HEK293 (cell line): ENCODE results near the gene DEFB132.

Experiments
- CTCF ChIA-PET: fragments of 350-600 bp; formaldehyde crosslinking; extraction: SDS; loops from one replicate; lab custom pipeline; 2021; ENCODE audit warnings: antibody characterized with exemption; lab: Yijun Ruan, JAX
- POLR2A ChIA-PET: fragments of 300-600 bp; formaldehyde crosslinking; extraction: SDS; loops from one replicate; lab custom pipeline; 2020; ENCODE audit warnings: antibody characterized with exemption, inconsistent platforms; lab: Yijun Ruan, JAX
- H3K27ac ChIP-seq: fragments of 200-500 bp; sonication (Bioruptor generic); 2 replicates; pipeline ENCODE4 v1.5.1; 2014; ENCODE audit warnings: low read depth, low read length, control low read depth, inconsistent platforms; ENCODE audit errors: extremely low read depth
- H3K36me3 ChIP-seq, 2 experiments: fragments of 200-500 bp in 1 of 2; sonication (Bioruptor generic) in 1 of 2; 1 replicate in 1 of 2; 2 replicates in 1 of 2; pipeline ENCODE4 v1.5.1; 2014 to 2017; ENCODE audit warnings: inconsistent platforms in 2 of 2, low read length in 2 of 2; ENCODE audit not compliant: control insufficient read depth in 2 of 2, insufficient read depth in 1 of 2
- H3K4me1 ChIP-seq: fragments of 200-500 bp; sonication (Bioruptor generic); 2 replicates; pipeline ENCODE4 v1.5.1; 2014; ENCODE audit warnings: mild to moderate bottlenecking, low read length, inconsistent platforms; ENCODE audit not compliant: control insufficient read depth, insufficient read depth
- H3K4me3 ChIP-seq: 2 replicates; pipeline ENCODE4 v1.5.1; 2011; ENCODE audit warnings: low read depth, mild to moderate bottlenecking, control low read depth, low read length, moderate library complexity
- H3K9me3 ChIP-seq: fragments of 200-500 bp; sonication (Bioruptor generic); 2 replicates; pipeline ENCODE4 v1.5.1; 2014; ENCODE audit warnings: low read depth, low read length, inconsistent platforms; ENCODE audit not compliant: control insufficient read depth, insufficient read depth
- CTCF ChIP-seq: fragments of 450-650 bp; formaldehyde crosslinking; IDR thresholded peaks from 2 replicates; pipeline ENCODE4 v1.5.1; 2016; ENCODE audit warnings: missing biosample characterization, missing genetic modification characterization
- ELK4 ChIP-seq: IDR thresholded peaks from 2 replicates; pipeline ENCODE4 v1.6.1; 2011; ENCODE audit warnings: mild to moderate bottlenecking, low read depth, low read length, borderline replicate concordance
- HIC1 ChIP-seq: fragments of 450-650 bp; formaldehyde crosslinking; IDR thresholded peaks from 2 replicates; pipeline ENCODE4 v1.5.1; 2016; ENCODE audit warnings: missing biosample characterization, missing genetic modification characterization
- KLF9 ChIP-seq: fragments of 450-650 bp; formaldehyde crosslinking; IDR thresholded peaks from 2 replicates; pipeline ENCODE4 v1.5.1; 2016; ENCODE audit warnings: missing biosample characterization, missing genetic modification characterization, low read depth
- PRDM10 ChIP-seq: fragments of 450-650 bp; formaldehyde crosslinking; IDR thresholded peaks from 2 replicates; pipeline ENCODE4 v1.5.1; 2016; ENCODE audit warnings: missing biosample characterization, missing genetic modification characterization
- YY2 ChIP-seq: fragments of 450-650 bp; formaldehyde crosslinking; IDR thresholded peaks from 2 replicates; pipeline ENCODE4 v1.5.1; 2016; ENCODE audit warnings: missing biosample characterization, missing genetic modification characterization
- ZFHX2 ChIP-seq: fragments of 450-650 bp; formaldehyde crosslinking; conservative IDR thresholded peaks from 2 replicates; pipeline ENCODE4 v1.5.1; 2016; ENCODE audit warnings: missing biosample characterization, missing genetic modification characterization
- ZFP37 ChIP-seq: fragments of 450-650 bp; formaldehyde crosslinking; IDR thresholded peaks from 2 replicates; pipeline ENCODE4 v1.5.1; 2016; ENCODE audit warnings: missing biosample characterization, missing genetic modification characterization
- ZNF114 ChIP-seq: fragments of 450-650 bp; formaldehyde crosslinking; IDR thresholded peaks from 2 replicates; pipeline ENCODE4 v1.5.0; 2017; ENCODE audit warnings: missing biosample characterization, missing genetic modification characterization
- ZNF211 ChIP-seq: fragments of 450-650 bp; formaldehyde crosslinking; IDR thresholded peaks from 2 replicates; pipeline ENCODE4 v1.5.1; 2016; ENCODE audit warnings: low read depth, missing biosample characterization, missing genetic modification characterization
- ZNF335 ChIP-seq: fragments of 450-650 bp; formaldehyde crosslinking; conservative IDR thresholded peaks from 2 replicates; pipeline ENCODE4 v1.5.1; 2016; ENCODE audit warnings: missing biosample characterization, missing genetic modification characterization
- ZNF510 ChIP-seq: fragments of 450-650 bp; formaldehyde crosslinking; IDR thresholded peaks from 2 replicates; pipeline ENCODE4 v1.5.1; 2018; ENCODE audit warnings: mild to moderate bottlenecking, missing genetic modification characterization, missing biosample characterization; ENCODE audit not compliant: insufficient replicate concordance
- ZNF513 ChIP-seq: fragments of 450-650 bp; IDR thresholded peaks from 2 replicates; pipeline ENCODE4 v1.5.1; 2018; ENCODE audit warnings: missing biosample characterization, missing genetic modification characterization
- ZNF518A ChIP-seq: fragments of 450-650 bp; formaldehyde crosslinking; conservative IDR thresholded peaks from 2 replicates; pipeline ENCODE4 v1.5.1; 2016; ENCODE audit warnings: low read depth, missing biosample characterization, missing genetic modification characterization
- ZNF623 ChIP-seq: fragments of 450-650 bp; formaldehyde crosslinking; IDR thresholded peaks from 2 replicates; pipeline ENCODE4 v1.5.1; 2016; ENCODE audit warnings: missing biosample characterization, missing genetic modification characterization
- ZNF624 ChIP-seq: fragments of 450-650 bp; formaldehyde crosslinking; IDR thresholded peaks from 2 replicates; pipeline ENCODE4 v1.5.1; 2017; ENCODE audit warnings: missing biosample characterization, missing genetic modification characterization

Gene DEFB132

GRCh38 chr20:288956-289692 lies 31.6 kb downstream of the DEFB132 start:
- Histone ChIP-seq H3K4me3 (no peak overlapping the region), H3K4me1 (peaks cover 10% of the 10 kb centered on the region), H3K27ac (no peak overlapping the region), H3K9me3 (no peaks in the 10 kb centered on the region), H3K36me3 (peaks cover 0 to 3% of the 10 kb centered on the region in 2 experiments; a peak in 2 of 3 replicates)
- TF ChIP-seq ZNF623 (tag by site-specific recombination) (0 out of 2 replicates have a peak, but pooled peaks have one; percentile 25), ZNF211 (tag by site-specific recombination) (no peak), ZFP37 (tag by site-specific recombination) (no peak), ZNF114 (no peak), ZNF513 (no peak), CTCF (tag by site-specific recombination) (no peak), ZNF335 (tag by site-specific recombination) (peak; percentile 29; the same call in 1 of the 2 replicates), YY2 (tag by site-specific recombination) (no peak), ZFHX2 (peak; percentile 66), ZNF518A (tag by site-specific recombination) (no peak)
- POLR2A ChIA-PET, result interaction anchor here (0.6 to 1.0 kb wide), 2 partner anchors 12 to 94 kb away, joined by 3 to 7 read pairs; no protein-coding TSS in a partner anchor
- CTCF ChIA-PET, result interaction anchor here (0.7 kb wide), 2 partner anchors 39 to 41 kb away, joined by 3 to 4 read pairs; no protein-coding TSS in a partner anchor

GRCh38 chr20:289693-290083 lies 32.2 kb downstream of the DEFB132 start:
- H3K27ac ChIP-seq, result peak overlapping the region; percentile 68
- H3K4me3 ChIP-seq, result peak overlapping the region; percentile 57
- no peaks in the 10 kb centered on the region for H3K9me3 ChIP-seq
- H3K4me1 ChIP-seq, result peaks cover 10% of the 10 kb centered on the region
- ChIA-PET POLR2A (interaction anchor here (1.0 kb wide), 1 partner anchor 11 kb away, joined by 7 read pairs; no protein-coding TSS in a partner anchor), CTCF (interaction anchor here (0.7 kb wide), 2 partner anchors 38 to 41 kb away, joined by 3 to 4 read pairs; no protein-coding TSS in a partner anchor)
- H3K36me3 ChIP-seq, result peaks cover 0 to 3% of the 10 kb centered on the region in 2 experiments; a peak in 2 of 3 replicates
- TF ChIP-seq PRDM10 (tag by site-specific recombination) (no peak), ZNF510 (tag by site-specific recombination) (no peak), HIC1 (no peak), KLF9 (tag by site-specific recombination) (no peak), ELK4 (no peak), ZNF624 (tag by site-specific recombination) (no peak)
